ENCODE measurements around the gene ABCG1.

- TF ChIP-seq RAD21 (IDR thresholded peaks at IDR 0.05; ENCODE audit: low read length) (no peak), CTCF (conservative IDR thresholded peaks at IDR 0.05; ENCODE audit: low read depth, low read length) (no peak), RCOR1 (IDR thresholded peaks at IDR 0.05; ENCODE audit: insufficient replicate concordance, low read length) (no peak), POLR2A (IDR thresholded peaks at IDR 0.05; ENCODE audit: low read depth, low read length) (no peak), CHD1 (IDR thresholded peaks at IDR 0.05; ENCODE audit: low read depth, low read length) (no peak), MAFK (IDR thresholded peaks at IDR 0.05; ENCODE audit: low read depth, low read length) (no peak), FOS (IDR thresholded peaks at IDR 0.05; ENCODE audit: low read depth, low read length) (no peak), SMC3 (IDR thresholded peaks at IDR 0.05; ENCODE audit: low read depth, low read length) (no peak)
Measured at GRCh38 chr21:42193721-42194120, 25.2 kb upstream of the ABCG1 start.
